Mesenchymal stem cell (in vitro differentiated cells and primary cell): Measurements from ENCODE around the gene TMEM108.

Experiments used
- DNase-seq: peaks from one replicate; pipeline ENCODE4 v3.0.0-alpha.2; 2013
- H2AFZ ChIP-seq: one replicate; pipeline ENCODE4 v1.6.1; 2013; ENCODE audit warnings: low read depth, mild to moderate bottlenecking, control low read depth, inconsistent platforms, low read length, moderate library complexity
- H2AK5ac ChIP-seq: 2 replicates; pipeline ENCODE4 v1.6.1; 2013; ENCODE audit warnings: low read length, moderate library complexity, mild to moderate bottlenecking, inconsistent platforms; ENCODE audit not compliant: severe bottlenecking
- H2BK120ac ChIP-seq: one replicate; pipeline ENCODE4 v1.6.1; 2013; ENCODE audit warnings: low read depth, mild to moderate bottlenecking, inconsistent platforms, low read length, moderate library complexity
- H2BK12ac ChIP-seq, 2 experiments: one replicate each; pipeline ENCODE4 v1.6.1; 2013; ENCODE audit warnings: inconsistent platforms in 2 of 2, low read length in 2 of 2, mild to moderate bottlenecking in 2 of 2, moderate library complexity in 2 of 2, control low read depth in 1 of 2
- H2BK15ac ChIP-seq: one replicate; pipeline ENCODE4 v1.6.1; 2013; ENCODE audit warnings: mild to moderate bottlenecking, low read depth, inconsistent platforms; ENCODE audit not compliant: poor library complexity, severe bottlenecking
- H2BK5ac ChIP-seq: 2 replicates; pipeline ENCODE4 v1.6.1; 2013; ENCODE audit warnings: low read depth, mild to moderate bottlenecking, low read length, control low read depth, inconsistent platforms; ENCODE audit not compliant: poor library complexity, severe bottlenecking
- H3K14ac ChIP-seq, 2 experiments: one replicate each; pipeline ENCODE4 v1.6.1; 2013; ENCODE audit warnings: inconsistent platforms in 2 of 2, low read length in 2 of 2, control low read depth in 1 of 2, mild to moderate bottlenecking in 1 of 2, moderate library complexity in 1 of 2
- H3K18ac ChIP-seq, 2 experiments: one replicate each; pipeline ENCODE4 v1.6.1; 2013; ENCODE audit warnings: inconsistent platforms in 2 of 2, low read length in 2 of 2, control low read depth in 1 of 2, low read depth in 1 of 2, mild to moderate bottlenecking in 1 of 2
- H3K23ac ChIP-seq, 2 experiments: one replicate each; pipeline ENCODE4 v1.6.1; 2013; ENCODE audit warnings: inconsistent platforms in 2 of 2, low read length in 2 of 2, mild to moderate bottlenecking in 2 of 2, moderate library complexity in 2 of 2, control low read depth in 1 of 2
- H3K27ac ChIP-seq: 2 replicates; pipeline ENCODE4 v1.5.1; 2013; ENCODE audit warnings: mild to moderate bottlenecking, moderate library complexity, low read length, control low read depth, inconsistent platforms; ENCODE audit not compliant: poor library complexity, severe bottlenecking
- H3K27me3 ChIP-seq, 2 experiments: 2 replicates each; pipeline versions ENCODE4 v1.6.1 to v1.7.0; 2013; ENCODE audit warnings: low read length in 2 of 2, mild to moderate bottlenecking in 2 of 2, moderate library complexity in 2 of 2, control low read depth in 1 of 2, inconsistent platforms in 1 of 2; ENCODE audit not compliant: control insufficient read depth in 1 of 2, insufficient read depth in 1 of 2
- H3K36me3 ChIP-seq, 2 experiments: 2 replicates each; pipeline versions ENCODE4 v1.6.1 to v1.7.0; 2013; ENCODE audit warnings: low read length in 2 of 2, control low read depth in 1 of 2, inconsistent platforms in 1 of 2, low read depth in 1 of 2, mild to moderate bottlenecking in 1 of 2; ENCODE audit not compliant: insufficient read depth in 2 of 2, control insufficient read depth in 1 of 2
- H3K4ac ChIP-seq, 2 experiments: one replicate each; pipeline ENCODE4 v1.6.1; 2013; ENCODE audit warnings: inconsistent platforms in 2 of 2, low read length in 2 of 2, mild to moderate bottlenecking in 2 of 2, moderate library complexity in 2 of 2, control low read depth in 1 of 2, low read depth in 1 of 2
- H3K4me1 ChIP-seq: 2 replicates; pipeline ENCODE4 v1.6.1; 2013; ENCODE audit warnings: low read depth, low read length, control low read depth; ENCODE audit not compliant: control insufficient read depth, insufficient read depth
- H3K4me2 ChIP-seq: 2 replicates; pipeline ENCODE4 v1.6.1; 2013; ENCODE audit warnings: low read length, mild to moderate bottlenecking, inconsistent platforms; ENCODE audit not compliant: poor library complexity, severe bottlenecking
- H3K4me3 ChIP-seq, 2 experiments: 2 replicates each; pipeline versions ENCODE4 v1.5.1 to v1.7.0; 2013; ENCODE audit warnings: low read length in 2 of 2, mild to moderate bottlenecking in 2 of 2, control low read depth in 1 of 2, low read depth in 1 of 2; ENCODE audit not compliant: insufficient read depth in 1 of 2
- H3K79me1 ChIP-seq: replicated peaks from 2 replicates; pipeline ENCODE4 v1.6.1; 2013; ENCODE audit warnings: mild to moderate bottlenecking, control low read depth, low read length, inconsistent platforms; ENCODE audit not compliant: poor library complexity, severe bottlenecking
- H3K9ac ChIP-seq: 2 replicates; pipeline ENCODE4 v1.7.0; 2013; ENCODE audit warnings: mild to moderate bottlenecking, low read length, moderate library complexity
- H3K9me3 ChIP-seq: 2 replicates; pipeline ENCODE4 v1.7.0; 2013; ENCODE audit warnings: mild to moderate bottlenecking, low read length; ENCODE audit not compliant: control insufficient read depth
- H4K8ac ChIP-seq: one replicate; pipeline ENCODE4 v1.6.1; 2013; ENCODE audit warnings: inconsistent platforms, mild to moderate bottlenecking, low read length, moderate library complexity
- H4K91ac ChIP-seq: one replicate; pipeline ENCODE4 v1.6.1; 2013; ENCODE audit warnings: mild to moderate bottlenecking, low read length, inconsistent platforms
- WGBS: methylation state at CpG from one replicate; pipeline ENCODE4 v1.1.7; 2013; ENCODE audit warnings: mixed read lengths; 5-methylcytosine and 5-hydroxymethylcytosine counted together

TMEM108 gene

DNA sequence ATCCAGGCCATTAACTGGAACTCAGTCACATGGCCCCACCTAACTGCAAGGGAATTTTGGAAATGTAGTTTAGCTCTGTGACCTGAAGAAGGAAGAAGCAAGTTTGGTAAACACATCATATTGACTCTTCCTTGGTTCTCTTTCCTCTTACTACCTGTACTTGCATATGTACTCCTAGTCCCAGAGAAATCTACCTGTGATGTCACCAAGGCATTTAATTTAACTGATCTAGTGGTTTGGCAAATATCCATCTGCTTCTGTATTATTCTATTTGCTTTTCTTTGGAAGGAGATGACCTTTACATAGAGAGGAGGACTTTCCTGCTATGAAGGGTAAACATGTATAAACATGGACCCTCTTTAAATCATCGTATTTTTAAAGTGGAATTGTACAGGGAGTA, 150.8 kb downstream of the TMEM108 start:
- H2AFZ ChIP-seq: no peak overlapping the region
- no peak overlapping the region for H3K18ac ChIP-seq
- H3K79me1 ChIP-seq: no peaks in the 10 kb centered on the region
- no peak overlapping the region for H3K14ac ChIP-seq
- no peak overlapping the region for H3K23ac ChIP-seq
- DNase-seq: no peak
- no peak overlapping the region for H2BK120ac ChIP-seq
- H3K4me2 ChIP-seq: no peak overlapping the region
- no peak overlapping the region for H2AK5ac ChIP-seq
- H2BK15ac ChIP-seq: no peak overlapping the region
- no peak overlapping the region for H3K9ac ChIP-seq
- H3K4me3 ChIP-seq: no peak overlapping the region
- 60% methylated on average over 1 of the region's 1 CpG for WGBS
- no peak overlapping the region for H4K91ac ChIP-seq
- H3K27me3 ChIP-seq: no peaks in the 10 kb centered on the region
- H2BK5ac ChIP-seq: no peak overlapping the region
- H3K27ac ChIP-seq: no peak overlapping the region
- H3K36me3 ChIP-seq: no peaks in the 10 kb centered on the region
- no peaks in the 10 kb centered on the region for H3K4me1 ChIP-seq
- H3K4ac ChIP-seq: no peak overlapping the region
- no peak overlapping the region for H2BK12ac ChIP-seq
- no peak overlapping the region for H4K8ac ChIP-seq
- no peaks in the 10 kb centered on the region for H3K9me3 ChIP-seq

DNA sequence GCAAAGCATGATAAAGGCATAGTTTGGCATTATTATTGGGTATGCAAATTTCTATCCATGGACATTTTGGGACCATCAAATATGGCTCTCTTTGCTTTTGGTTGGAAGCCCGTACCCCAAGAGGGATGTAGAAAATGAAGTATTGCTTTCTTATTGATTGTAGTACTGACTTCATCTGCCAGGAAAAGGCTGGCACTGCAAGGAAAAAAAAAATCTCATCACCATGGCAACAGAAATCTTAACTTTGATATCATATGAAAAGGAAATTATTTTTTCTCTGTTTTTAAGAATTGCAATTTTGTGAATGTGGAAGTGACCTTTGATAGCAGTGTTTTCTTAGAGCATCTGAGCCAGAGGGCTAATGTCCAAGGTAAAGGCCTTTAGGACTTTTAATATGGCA, 151.7 kb downstream of the TMEM108 start:
- H2BK5ac ChIP-seq: no peak overlapping the region
- no peaks in the 10 kb centered on the region for H3K36me3 ChIP-seq
- H2AFZ ChIP-seq: no peak overlapping the region
- no peak overlapping the region for H3K23ac ChIP-seq
- no peaks in the 10 kb centered on the region for H3K27me3 ChIP-seq
- no peak overlapping the region for H4K91ac ChIP-seq
- H2BK120ac ChIP-seq: no peak overlapping the region
- H3K14ac ChIP-seq: no peak overlapping the region
- WGBS: 100% methylated on average over 1 of the region's 1 CpG
- no peak overlapping the region for H3K4me2 ChIP-seq
- H3K4me1 ChIP-seq: no peaks in the 10 kb centered on the region
- no peak overlapping the region for H4K8ac ChIP-seq
- no peak overlapping the region for H2AK5ac ChIP-seq
- no peaks in the 10 kb centered on the region for H3K9me3 ChIP-seq
- H2BK12ac ChIP-seq: no peak overlapping the region
- DNase-seq: no peak
- no peak overlapping the region for H3K18ac ChIP-seq
- H3K4me3 ChIP-seq: no peak overlapping the region
- H3K4ac ChIP-seq: no peak overlapping the region
- no peaks in the 10 kb centered on the region for H3K79me1 ChIP-seq
- H3K9ac ChIP-seq: no peak overlapping the region
- H2BK15ac ChIP-seq: no peak overlapping the region
- no peak overlapping the region for H3K27ac ChIP-seq

DNA sequence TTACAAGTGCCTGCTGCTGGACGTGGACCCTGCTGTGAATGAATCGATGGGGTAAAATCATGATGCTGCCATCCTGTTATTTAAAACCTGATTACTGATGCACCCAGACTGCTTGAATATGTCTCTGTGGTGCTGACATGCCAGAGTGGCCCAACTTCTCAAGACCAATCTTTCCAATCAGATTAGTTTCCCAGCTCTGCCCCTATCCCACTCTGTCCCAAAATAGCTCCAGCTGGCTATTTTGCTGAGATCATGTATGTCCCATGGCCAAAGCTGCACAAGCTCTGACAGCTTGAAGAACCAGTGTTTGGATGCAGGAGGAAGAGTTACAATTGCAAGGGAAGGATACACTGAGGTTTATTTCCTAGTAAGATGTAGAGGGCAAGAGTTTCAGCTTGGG, 153.6 kb downstream of the TMEM108 start:
- H3K27me3 ChIP-seq: no peaks in the 10 kb centered on the region
- H3K4me2 ChIP-seq: no peak overlapping the region
- H3K9ac ChIP-seq: no peak overlapping the region
- whole genome bisulfite sequencing: 80% methylated on average over 2 of the region's 2 CpGs
- H3K4me3 ChIP-seq: no peak overlapping the region
- no peaks in the 10 kb centered on the region for H3K9me3 ChIP-seq
- H2BK15ac ChIP-seq: no peak overlapping the region
- no peaks in the 10 kb centered on the region for H3K4me1 ChIP-seq
- H4K8ac ChIP-seq: no peak overlapping the region
- no peak overlapping the region for H3K23ac ChIP-seq
- H3K14ac ChIP-seq: no peak overlapping the region
- H3K4ac ChIP-seq: no peak overlapping the region
- H3K79me1 ChIP-seq: no peaks in the 10 kb centered on the region
- DNase-seq: no peak
- no peak overlapping the region for H2BK5ac ChIP-seq
- no peak overlapping the region for H3K18ac ChIP-seq
- no peak overlapping the region for H4K91ac ChIP-seq
- no peak overlapping the region for H2BK12ac ChIP-seq
- H3K36me3 ChIP-seq: no peaks in the 10 kb centered on the region
- no peak overlapping the region for H2AFZ ChIP-seq
- H3K27ac ChIP-seq: no peak overlapping the region
- H2AK5ac ChIP-seq: no peak overlapping the region
- no peak overlapping the region for H2BK120ac ChIP-seq

DNA sequence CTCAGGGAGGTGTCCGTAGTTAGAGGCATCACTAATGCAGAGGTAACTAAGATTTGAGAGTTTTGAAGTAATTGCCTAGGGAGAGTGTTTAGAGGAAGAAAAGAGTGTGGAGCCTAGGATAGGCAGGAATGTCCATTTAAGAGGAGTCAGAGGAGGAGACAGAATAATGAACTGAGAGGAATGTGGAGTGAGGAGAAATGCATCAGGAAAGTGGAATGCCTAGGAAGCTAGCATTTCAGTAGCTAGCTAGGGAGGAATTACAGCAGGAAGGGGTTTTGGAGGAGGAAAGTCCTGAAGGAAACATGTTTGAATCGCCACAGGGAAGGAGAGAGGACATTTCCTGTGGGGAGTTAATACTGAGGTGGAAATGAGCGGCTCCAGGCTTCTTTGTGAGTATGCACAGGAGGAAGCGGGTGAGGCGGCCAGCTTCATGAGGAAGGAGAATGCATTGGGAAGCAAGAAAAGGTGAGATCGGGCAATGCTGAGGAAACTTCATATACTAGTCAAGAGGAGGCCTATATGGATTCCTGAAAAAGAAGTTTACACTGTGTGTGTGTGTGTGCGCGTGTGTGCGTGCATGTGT, 154.3 kb downstream of the TMEM108 start:
- H3K4me1 ChIP-seq: no peaks in the 10 kb centered on the region
- no peak overlapping the region for H4K8ac ChIP-seq
- H3K36me3 ChIP-seq: no peaks in the 10 kb centered on the region
- no peaks in the 10 kb centered on the region for H3K9me3 ChIP-seq
- no peak for DNase-seq
- H2BK15ac ChIP-seq: no peak overlapping the region
- 74% methylated on average over 9 of the region's 9 CpGs for WGBS
- H2BK120ac ChIP-seq: no peak overlapping the region
- H3K14ac ChIP-seq: no peak overlapping the region
- no peak overlapping the region for H3K18ac ChIP-seq
- H3K4me2 ChIP-seq: no peak overlapping the region
- H3K79me1 ChIP-seq: no peaks in the 10 kb centered on the region
- H4K91ac ChIP-seq: no peak overlapping the region
- no peaks in the 10 kb centered on the region for H3K27me3 ChIP-seq
- no peak overlapping the region for H3K9ac ChIP-seq
- H3K27ac ChIP-seq: no peak overlapping the region
- no peak overlapping the region for H2AK5ac ChIP-seq
- H2AFZ ChIP-seq: no peak overlapping the region
- no peak overlapping the region for H3K4me3 ChIP-seq
- no peak overlapping the region for H3K23ac ChIP-seq
- H2BK12ac ChIP-seq: no peak overlapping the region
- H2BK5ac ChIP-seq: no peak overlapping the region
- H3K4ac ChIP-seq: no peak overlapping the region
